Measurements from ENCODE around the gene FHOD1. TPM values are rescaled to one million over a fixed set of nuclear protein-coding genes. Genes with fewer than 3 reads are reported as not detected.

The FHOD1 gene
- total and polyA plus RNA-seq, 2 donors (not counting 1 experiment from before 2014, with no cell fraction given) = 7.1 to 32.7 TPM

- TF ChIP-seq CTCF (conservative IDR thresholded peaks at IDR 0.05 in 1 of 2, IDR thresholded peaks at IDR 0.05 in 1 of 2; ENCODE audit: low read depth in 1 of 2, low read length in 2 of 2) = no peak
- TF ChIP-seq EZH2 (IDR thresholded peaks at IDR 0.05; ENCODE audit: low read length, missing control alignments) = no peak
- Histone ChIP-seq H3K4me3 (replicated peaks in 1 of 4; ENCODE audit: control extremely low read depth in 1 of 4, insufficient read depth in 1 of 4, low read depth in 3 of 4, low read length in 4 of 4) (no peak overlapping the region), H3K9ac (ENCODE audit: insufficient read depth, low read length) (no peak overlapping the region), H2AFZ (ENCODE audit: low read length) (no peak overlapping the region), H3K4me1 (ENCODE audit: control insufficient read depth, extremely low read depth, insufficient read depth, low read length) (peaks cover 59% of the 10 kb centered on the region), H3K9me3 (ENCODE audit: control insufficient read depth, insufficient read depth, low read depth, low read length) (no peaks in the 10 kb centered on the region), H4K20me1 (ENCODE audit: control insufficient read depth, extremely low read depth, insufficient read depth, low read length) (no peaks in the 10 kb centered on the region), H3K79me2 (ENCODE audit: control insufficient read depth, insufficient read depth, low read length) (peaks cover 43% of the 10 kb centered on the region), H3K36me3 (ENCODE audit: control insufficient read depth, insufficient read depth, low read length) (peaks cover 8% of the 10 kb centered on the region), H3K27ac (ENCODE audit: insufficient read depth, low read length) (peak overlapping the region; percentile 85), H3K4me2 (ENCODE audit: extremely low read depth, insufficient read depth, low read length) (peak overlapping the region; percentile 60), H3K27me3 (ENCODE audit: control insufficient read depth, insufficient read depth, low read length) (no peaks in the 10 kb centered on the region)
- no peak for DNase-seq (ENCODE audit: low read depth in 2 of 2)
These were observed 3.8 kb downstream of the FHOD1 start for GRCh38 chr16:67243481-67243880.

DNA sequence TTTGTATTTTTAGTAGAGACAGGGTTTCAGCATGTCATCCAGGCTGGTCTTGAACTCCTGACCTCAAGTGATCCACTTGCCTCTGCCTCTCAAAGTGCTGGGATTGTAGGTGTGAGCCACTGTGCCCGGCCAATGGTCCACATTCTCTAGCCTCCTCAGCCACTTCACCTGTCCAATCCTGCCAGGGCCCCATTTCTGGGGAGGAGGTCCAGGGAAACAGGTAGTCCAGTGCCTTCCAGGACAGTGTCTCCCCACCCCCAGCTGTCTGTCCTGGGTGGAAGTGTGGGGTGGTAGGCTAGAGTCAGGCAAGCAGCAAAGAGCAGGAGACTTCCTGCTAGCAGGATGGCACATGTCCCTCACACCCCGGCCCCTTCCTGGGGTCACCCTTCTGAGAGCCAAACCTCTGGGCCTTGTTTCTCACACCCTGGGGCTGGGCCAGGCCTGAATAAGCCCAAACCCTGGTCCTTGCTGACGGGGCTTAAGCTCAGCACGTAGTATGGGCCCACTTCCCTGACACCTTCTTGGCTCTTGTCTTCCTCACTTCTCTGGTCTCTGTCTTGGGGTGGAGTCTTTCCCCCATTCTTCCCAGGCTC is 5.0 kb downstream of the FHOD1 start:
- Histone ChIP-seq H3K4me1 (ENCODE audit: control insufficient read depth, extremely low read depth, insufficient read depth, low read length) (peaks cover 53% of the 10 kb centered on the region), H3K4me3 (replicated peaks in 1 of 4; ENCODE audit: control extremely low read depth in 1 of 4, insufficient read depth in 1 of 4, low read depth in 3 of 4, low read length in 4 of 4) (no peak overlapping the region), H3K27ac (ENCODE audit: insufficient read depth, low read length) (peak overlapping the region; percentile 75), H3K9ac (ENCODE audit: insufficient read depth, low read length) (no peak overlapping the region), H3K36me3 (ENCODE audit: control insufficient read depth, insufficient read depth, low read length) (peaks cover 15% of the 10 kb centered on the region), H3K79me2 (ENCODE audit: control insufficient read depth, insufficient read depth, low read length) (peaks cover 44% of the 10 kb centered on the region), H3K27me3 (ENCODE audit: control insufficient read depth, insufficient read depth, low read length) (no peaks in the 10 kb centered on the region), H4K20me1 (ENCODE audit: control insufficient read depth, extremely low read depth, insufficient read depth, low read length) (no peaks in the 10 kb centered on the region), H2AFZ (ENCODE audit: low read length) (no peak overlapping the region), H3K9me3 (ENCODE audit: control insufficient read depth, insufficient read depth, low read depth, low read length) (no peaks in the 10 kb centered on the region), H3K4me2 (ENCODE audit: extremely low read depth, insufficient read depth, low read length) (peak overlapping the region; percentile 4)
- TF ChIP-seq CTCF (conservative IDR thresholded peaks at IDR 0.05 in 1 of 2, IDR thresholded peaks at IDR 0.05 in 1 of 2; ENCODE audit: low read depth in 1 of 2, low read length in 2 of 2) = no peak
- TF ChIP-seq EZH2 (IDR thresholded peaks at IDR 0.05; ENCODE audit: low read length, missing control alignments) = no peak
- peak in 1 of 2 donors; percentile 55 for DNase-seq (ENCODE audit: low read depth in 2 of 2)

- Histone ChIP-seq H3K4me3 (replicated peaks in 1 of 4; ENCODE audit: control extremely low read depth in 1 of 4, insufficient read depth in 1 of 4, low read depth in 3 of 4, low read length in 4 of 4) (no peak overlapping the region), H3K36me3 (ENCODE audit: control insufficient read depth, insufficient read depth, low read length) (peaks cover 23% of the 10 kb centered on the region), H3K27ac (ENCODE audit: insufficient read depth, low read length) (peak overlapping the region; percentile 75), H3K79me2 (ENCODE audit: control insufficient read depth, insufficient read depth, low read length) (peaks cover 43% of the 10 kb centered on the region), H3K4me2 (ENCODE audit: extremely low read depth, insufficient read depth, low read length) (peak overlapping the region; percentile 63), H4K20me1 (ENCODE audit: control insufficient read depth, extremely low read depth, insufficient read depth, low read length) (no peaks in the 10 kb centered on the region), H3K4me1 (ENCODE audit: control insufficient read depth, extremely low read depth, insufficient read depth, low read length) (peaks cover 53% of the 10 kb centered on the region), H3K27me3 (ENCODE audit: control insufficient read depth, insufficient read depth, low read length) (no peaks in the 10 kb centered on the region), H3K9me3 (ENCODE audit: control insufficient read depth, insufficient read depth, low read depth, low read length) (no peaks in the 10 kb centered on the region), H3K9ac (ENCODE audit: insufficient read depth, low read length) (peak overlapping the region; percentile 36), H2AFZ (ENCODE audit: low read length) (no peak overlapping the region)
- TF ChIP-seq CTCF (conservative IDR thresholded peaks at IDR 0.05 in 1 of 2, IDR thresholded peaks at IDR 0.05 in 1 of 2; ENCODE audit: low read depth in 1 of 2, low read length in 2 of 2) (no peak), EZH2 (IDR thresholded peaks at IDR 0.05; ENCODE audit: low read length, missing control alignments) (no peak)
- peak; percentile 74 to 86 for DNase-seq (ENCODE audit: low read depth in 2 of 2)
These were observed 6.0 kb downstream of the FHOD1 start for GRCh38 chr16:67241008-67241900.
